Bladder microvascular endothelial cell (primary cell): Measurements from ENCODE around the gene NQO2. TPM values are rescaled to one million over a fixed set of nuclear protein-coding genes. Genes with fewer than 3 reads are reported as not detected.

Experiments used
- total RNA-seq: library from RNA; depleted of rRNA; stranded (reverse); fragments of >200 nt; gene quantifications from 2 replicates; pipeline ENCODE4 v1.2.3, GENCODE V29; 2014

Gene NQO2, protein sequence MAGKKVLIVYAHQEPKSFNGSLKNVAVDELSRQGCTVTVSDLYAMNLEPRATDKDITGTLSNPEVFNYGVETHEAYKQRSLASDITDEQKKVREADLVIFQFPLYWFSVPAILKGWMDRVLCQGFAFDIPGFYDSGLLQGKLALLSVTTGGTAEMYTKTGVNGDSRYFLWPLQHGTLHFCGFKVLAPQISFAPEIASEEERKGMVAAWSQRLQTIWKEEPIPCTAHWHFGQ
- 15.9 and 19.8 TPM in 2 replicates for total RNA-seq

DNA sequence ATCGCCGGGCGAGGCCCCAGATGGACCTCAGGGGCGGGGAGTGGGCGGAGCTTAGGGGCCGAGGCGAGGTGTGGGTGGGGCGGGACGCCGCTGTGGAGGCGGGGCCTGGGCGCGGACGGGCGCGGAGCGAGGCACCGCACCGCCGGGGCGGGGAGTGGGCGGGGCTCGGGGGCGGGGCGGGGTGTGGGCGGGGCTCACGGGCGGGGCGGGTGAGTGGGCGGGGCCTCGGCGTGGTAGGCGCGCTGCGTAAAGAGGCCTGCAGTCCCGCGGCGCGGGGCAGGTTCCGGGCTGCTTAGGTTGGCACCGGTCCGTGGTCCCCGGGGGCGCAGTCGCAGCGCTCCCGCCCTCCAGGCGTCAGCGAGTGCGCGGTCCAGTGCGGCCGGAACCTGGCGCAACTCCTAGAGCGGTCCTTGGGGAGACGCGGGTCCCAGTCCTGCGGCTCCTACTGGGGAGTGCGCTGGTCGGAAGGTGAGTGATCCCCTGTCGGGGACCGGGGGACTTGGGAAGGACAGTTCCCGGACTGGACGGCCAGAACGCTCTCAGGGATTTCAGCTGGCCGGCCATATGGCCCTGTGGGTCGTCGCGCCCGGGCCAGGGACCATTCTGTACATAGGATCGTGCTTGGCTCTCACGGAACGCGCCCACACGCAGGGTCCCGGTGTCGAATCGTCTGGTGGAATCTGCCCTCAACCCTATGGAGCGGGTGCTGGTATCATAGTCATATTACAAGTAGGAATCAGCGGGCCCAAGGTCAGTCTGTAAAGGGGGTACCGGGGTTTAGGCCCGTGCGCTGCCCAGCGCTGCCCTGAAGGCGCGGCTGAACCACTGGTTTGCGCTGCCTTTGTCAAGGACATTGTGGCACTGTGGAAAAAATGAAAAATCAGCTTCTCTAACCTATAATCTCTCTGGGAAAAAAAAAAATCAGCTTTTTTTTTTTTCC lies at the start of gene NQO2:
Gene NQO2, plus strand, starts transcription at position 277 of the 940 bp plus-strand sequence. CDS start 6,659 bp downstream, outside the sequence.

DNA sequence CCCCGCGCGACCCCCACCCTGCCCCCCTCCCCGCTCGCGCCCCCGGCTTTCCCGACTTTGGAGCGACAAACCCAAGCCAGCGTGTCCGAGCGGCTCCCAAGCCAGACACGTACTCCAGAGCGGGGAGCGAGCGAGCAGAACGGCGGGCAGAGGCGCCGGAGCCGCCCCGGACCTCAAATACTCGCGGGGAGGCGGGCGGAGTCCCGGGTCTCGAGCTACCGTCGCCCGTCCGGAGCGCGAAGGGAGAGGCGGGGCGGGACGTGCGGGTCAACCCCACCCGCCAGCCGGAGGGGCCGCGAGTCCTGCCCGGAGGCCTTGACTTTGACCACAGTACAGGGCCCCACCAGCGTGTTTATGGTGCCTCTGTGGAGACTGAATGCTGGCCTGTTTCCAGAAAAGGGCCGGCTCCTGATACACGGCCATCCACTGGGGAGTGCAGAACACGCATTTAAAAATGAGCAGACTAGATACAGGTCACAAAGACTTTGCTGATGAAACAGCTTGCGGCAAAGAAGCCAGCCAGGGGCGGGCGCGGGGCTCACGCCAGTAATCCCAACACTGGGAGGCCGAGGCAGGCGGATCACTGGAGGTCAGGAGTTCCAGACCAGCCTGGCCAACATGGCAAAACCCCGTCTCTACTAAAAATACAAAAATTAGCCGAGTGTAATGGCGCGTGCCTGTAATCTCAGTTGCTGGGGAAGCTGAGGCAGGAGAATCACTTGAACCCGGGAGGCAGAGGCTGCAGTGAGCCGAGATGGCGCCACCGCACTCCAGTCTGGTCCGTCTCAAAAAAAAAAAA lies 28.1 kb upstream of the NQO2 start, which contains the start of gene SERPINB6:
Gene SERPINB6, minus strand, starts transcription at position 148 of the 799 bp plus-strand sequence. CDS start 12,235 bp downstream, outside the sequence.

DNA sequence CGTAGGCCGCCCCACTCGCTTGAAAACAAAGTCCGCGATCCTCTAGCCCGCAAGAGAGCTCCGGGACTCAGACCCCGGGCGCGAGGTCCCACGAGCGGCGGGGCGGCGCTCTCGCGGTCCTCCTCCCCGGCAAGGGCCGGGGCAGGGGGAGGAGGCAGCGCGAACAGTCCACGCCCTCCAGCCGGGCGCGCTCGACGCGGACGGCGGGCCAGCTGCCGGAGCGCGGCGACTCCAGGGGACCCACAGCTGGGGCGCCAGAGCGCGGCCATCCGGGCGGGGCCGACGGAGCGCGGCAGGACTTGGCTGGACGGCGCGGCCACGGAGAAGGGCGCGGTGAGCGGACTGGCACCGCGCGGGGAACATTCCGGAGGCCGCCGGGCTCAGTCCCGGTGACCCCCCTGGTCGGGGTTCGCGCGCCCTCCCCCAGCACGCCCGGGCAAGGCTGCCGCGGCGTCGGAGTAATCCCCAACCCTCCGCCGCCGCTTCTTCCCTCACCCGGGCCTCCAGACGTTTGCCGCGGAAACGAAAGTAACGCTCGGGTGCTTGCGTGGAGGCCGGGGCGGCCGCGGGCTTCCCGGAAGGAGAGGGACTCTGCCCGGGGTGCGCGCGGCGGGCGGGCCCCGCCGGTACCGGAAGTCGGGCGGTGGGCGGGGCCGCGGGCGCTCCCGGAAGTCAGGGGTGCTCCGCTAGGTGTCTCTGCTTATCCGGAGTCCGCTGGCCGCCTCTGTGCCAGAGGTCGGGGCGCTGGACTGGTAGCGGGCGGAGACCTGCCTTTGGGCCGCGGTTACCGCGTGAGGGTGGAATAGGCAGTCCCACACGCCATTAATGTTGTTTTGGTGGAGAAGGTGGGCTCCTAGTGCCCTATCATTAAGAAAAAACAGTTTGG lies 68.9 kb downstream of the NQO2 start, which contains the start of gene RIPK1:
Gene RIPK1, plus strand, starts transcription at position 166 of the 886 bp plus-strand sequence. CDS start 8,330 bp downstream, outside the sequence.

Other genes starting within 250 kb of the NQO2 start
- gene MYLK4, start 249.0 kb upstream of the NQO2 start, total RNA-seq = 0.32 and 0.38 TPM in 2 replicates
- gene WRNIP1, start 234.5 kb upstream of the NQO2 start, total RNA-seq = 42.1 and 51.4 TPM in 2 replicates
- gene SERPINB1, start 158.0 kb upstream of the NQO2 start, total RNA-seq = 18.2 and 46.9 TPM in 2 replicates
- gene SERPINB9, start 96.6 kb upstream of the NQO2 start, total RNA-seq = 23.3 and 51.3 TPM in 2 replicates
- gene SERPINB6, start 28.3 kb upstream of the NQO2 start, total RNA-seq = 110 and 114 TPM in 2 replicates
- gene RIPK1, start 68.6 kb downstream of the NQO2 start, total RNA-seq = 19.1 and 31.5 TPM in 2 replicates
- 10.0 and 15.2 TPM in 2 replicates for gene BPHL, start 118.8 kb downstream of the NQO2 start, total RNA-seq
- 57.5 and 91.3 TPM in 2 replicates for gene TUBB2A, start 157.7 kb downstream of the NQO2 start, total RNA-seq
- gene TUBB2B, start 227.8 kb downstream of the NQO2 start, total RNA-seq = 3.4 and 8.1 TPM in 2 replicates